GM15510 (cell line): Measurements from ENCODE around the gene COBLL1.

Experiments
- POLR2A ChIP-seq: IDR thresholded peaks from 3 replicates; pipeline ENCODE4 v1.6.1; 2011; ENCODE audit warnings: borderline replicate concordance; ENCODE audit not compliant: insufficient read length; ENCODE audit errors: extremely low read depth

Gene COBLL1, protein sequence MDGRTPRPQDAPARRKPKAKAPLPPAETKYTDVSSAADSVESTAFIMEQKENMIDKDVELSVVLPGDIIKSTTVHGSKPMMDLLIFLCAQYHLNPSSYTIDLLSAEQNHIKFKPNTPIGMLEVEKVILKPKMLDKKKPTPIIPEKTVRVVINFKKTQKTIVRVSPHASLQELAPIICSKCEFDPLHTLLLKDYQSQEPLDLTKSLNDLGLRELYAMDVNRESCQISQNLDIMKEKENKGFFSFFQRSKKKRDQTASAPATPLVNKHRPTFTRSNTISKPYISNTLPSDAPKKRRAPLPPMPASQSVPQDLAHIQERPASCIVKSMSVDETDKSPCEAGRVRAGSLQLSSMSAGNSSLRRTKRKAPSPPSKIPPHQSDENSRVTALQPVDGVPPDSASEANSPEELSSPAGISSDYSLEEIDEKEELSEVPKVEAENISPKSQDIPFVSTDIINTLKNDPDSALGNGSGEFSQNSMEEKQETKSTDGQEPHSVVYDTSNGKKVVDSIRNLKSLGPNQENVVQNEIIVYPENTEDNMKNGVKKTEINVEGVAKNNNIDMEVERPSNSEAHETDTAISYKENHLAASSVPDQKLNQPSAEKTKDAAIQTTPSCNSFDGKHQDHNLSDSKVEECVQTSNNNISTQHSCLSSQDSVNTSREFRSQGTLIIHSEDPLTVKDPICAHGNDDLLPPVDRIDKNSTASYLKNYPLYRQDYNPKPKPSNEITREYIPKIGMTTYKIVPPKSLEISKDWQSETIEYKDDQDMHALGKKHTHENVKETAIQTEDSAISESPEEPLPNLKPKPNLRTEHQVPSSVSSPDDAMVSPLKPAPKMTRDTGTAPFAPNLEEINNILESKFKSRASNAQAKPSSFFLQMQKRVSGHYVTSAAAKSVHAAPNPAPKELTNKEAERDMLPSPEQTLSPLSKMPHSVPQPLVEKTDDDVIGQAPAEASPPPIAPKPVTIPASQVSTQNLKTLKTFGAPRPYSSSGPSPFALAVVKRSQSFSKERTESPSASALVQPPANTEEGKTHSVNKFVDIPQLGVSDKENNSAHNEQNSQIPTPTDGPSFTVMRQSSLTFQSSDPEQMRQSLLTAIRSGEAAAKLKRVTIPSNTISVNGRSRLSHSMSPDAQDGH

DNA sequence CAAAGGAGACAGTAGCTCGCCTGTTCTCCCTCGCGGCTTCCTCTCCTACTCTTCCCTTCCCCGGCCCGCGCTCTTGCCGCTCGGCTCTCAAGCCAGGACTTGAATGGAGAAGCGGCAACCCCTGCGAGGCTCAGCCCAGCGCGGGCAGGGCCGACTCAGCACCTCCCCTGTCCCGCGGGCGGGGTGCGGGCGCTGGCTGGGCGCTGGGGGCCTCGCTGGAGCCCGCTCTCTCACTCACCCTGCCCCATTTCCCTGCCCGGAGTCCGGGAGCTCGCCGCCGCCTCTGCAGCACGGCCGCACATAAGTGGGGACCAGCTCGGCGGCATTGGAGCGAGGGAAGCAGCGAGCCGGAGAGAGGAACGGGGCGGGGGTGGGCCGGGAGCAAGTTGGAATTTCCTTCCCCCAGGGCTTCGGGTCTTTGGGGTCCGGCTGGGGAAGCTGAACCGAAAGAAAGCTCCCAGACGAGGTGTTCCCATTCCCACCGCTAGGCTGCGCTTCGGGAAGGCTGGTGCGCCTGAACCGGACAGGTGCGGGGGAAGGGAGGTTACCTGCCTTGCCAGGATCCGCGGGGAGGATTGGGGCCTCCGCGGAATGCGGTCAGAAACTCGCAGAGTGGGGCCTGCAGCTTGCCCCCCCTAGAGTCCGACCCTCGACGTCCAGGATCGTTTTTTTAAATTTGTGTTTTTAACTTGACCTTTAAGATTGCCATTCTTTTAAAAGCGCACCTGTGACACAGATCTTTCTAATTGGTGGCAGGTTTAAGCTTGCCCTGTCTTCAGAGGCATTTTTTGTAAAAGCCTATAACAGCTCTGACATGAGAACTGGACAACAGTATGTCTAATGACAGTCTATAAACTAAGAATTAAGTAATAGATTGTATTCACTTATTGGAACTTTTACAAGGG, at the start of gene COBLL1:
Gene COBLL1, minus strand, starts transcription at position 105 of the 905 bp plus-strand sequence. CDS start 627 bp downstream, outside the sequence.
- no peak for TF ChIP-seq POLR2A

DNA sequence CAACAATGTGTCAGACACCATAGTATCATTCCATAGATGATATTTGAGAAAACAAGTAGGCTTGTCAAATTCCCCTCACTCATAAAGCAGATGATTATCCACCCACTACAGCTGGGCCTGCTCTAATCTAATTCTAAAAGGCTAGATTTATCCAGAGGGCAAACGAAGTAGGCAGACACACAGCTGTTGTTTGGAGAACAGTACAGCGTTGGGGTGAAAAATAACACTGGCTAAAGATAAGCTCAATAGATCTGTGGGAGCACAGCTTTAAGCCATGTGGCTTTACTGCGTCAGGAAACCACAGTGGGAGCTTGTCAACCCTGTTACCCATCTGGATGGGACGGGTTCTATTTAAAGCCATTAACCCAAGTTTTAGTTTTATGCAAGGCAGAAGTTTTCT, 48.9 kb upstream of the COBLL1 start:
- no peak for TF ChIP-seq POLR2A

DNA sequence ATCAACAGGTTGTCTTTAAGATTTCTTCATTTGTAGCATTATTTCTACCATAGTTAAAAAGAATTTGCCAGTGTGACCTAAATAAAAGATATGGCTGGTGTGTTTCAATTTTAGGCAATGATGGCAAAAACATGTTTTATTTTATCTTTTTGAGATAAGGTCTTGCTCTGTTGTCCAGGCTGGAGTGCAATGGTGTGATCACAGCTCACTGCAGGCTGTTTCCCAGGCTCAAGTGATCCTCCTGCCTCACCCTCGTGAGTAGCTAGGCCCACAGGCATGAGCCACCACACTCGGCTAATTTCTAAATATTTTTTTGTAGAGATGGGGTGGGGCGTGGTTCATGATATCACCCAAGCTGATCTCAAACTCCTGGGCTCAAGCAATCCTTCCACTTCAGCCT, 47.0 kb upstream of the COBLL1 start:
- TF ChIP-seq POLR2A, result no peak

DNA sequence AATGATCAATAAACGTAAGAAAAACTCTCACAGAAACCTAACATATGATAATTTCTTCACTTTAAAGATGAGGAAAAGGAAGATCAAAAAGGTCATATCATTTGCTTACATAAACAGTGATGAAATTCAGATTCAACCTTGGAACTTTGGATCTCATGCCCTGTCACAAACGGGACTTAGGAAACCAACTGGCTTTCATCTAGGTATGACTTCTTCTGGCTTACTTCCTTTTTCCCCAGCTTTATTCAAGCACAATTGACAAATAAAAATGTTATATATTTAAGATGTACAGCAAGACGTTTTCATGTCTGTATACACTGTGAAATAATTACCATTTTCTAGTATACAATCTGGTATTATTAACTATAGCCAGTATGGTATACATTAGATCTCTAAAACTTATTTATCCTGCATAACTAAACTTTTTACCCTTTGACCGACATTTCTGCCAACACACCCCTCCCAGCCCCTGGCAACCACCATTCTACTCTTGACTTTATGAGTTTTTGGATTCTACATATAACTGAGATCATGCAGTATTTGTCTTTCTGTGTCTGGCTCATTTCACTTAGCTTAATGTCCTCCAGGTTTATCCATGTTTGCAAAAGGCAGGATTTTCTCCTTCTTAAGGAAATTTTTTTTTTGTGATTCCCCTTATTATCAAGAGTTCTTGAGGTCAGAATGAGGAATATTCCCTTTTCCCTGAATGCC, 46.0 kb upstream of the COBLL1 start:
- no peak for TF ChIP-seq POLR2A

DNA sequence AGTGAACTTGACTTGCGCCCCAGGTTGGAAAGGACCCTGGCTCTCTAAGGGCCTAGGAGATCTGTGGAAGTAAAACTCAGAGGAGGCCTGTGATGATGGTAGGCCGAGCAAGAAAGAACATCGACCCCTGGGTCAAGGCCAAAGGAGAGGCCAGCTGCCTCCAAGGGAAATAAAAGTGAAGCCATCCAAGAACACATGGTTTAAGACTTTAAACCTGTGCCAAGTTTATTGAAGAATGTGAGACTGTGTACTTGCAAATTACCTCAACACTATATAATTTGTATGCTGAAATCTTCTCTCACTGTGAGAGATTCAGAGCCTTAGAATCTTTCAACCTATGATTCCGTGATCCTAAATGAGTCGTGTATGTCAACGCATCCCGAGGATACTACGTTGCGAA, 40.7 kb upstream of the COBLL1 start:
- no peak for TF ChIP-seq POLR2A

DNA sequence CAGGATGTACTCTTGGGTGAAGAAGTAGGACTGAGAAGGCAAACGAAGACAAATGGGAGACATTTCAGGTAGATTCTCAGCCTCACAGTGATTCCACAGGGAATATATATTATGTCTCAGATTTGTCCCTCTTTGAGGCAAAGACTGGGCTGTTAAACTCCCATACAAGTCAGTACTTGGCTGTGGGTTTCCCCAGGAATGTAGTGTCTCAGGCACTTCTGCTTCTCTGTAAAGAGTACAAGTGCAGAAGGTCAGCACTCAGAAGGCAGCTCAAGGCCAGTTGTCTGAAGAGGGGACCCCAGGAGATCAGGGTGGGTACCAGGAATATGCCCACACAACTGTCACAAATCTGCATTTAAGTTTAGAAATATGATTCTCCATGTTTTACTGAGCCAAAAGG, 39.9 kb upstream of the COBLL1 start:
- TF ChIP-seq POLR2A, result no peak

DNA sequence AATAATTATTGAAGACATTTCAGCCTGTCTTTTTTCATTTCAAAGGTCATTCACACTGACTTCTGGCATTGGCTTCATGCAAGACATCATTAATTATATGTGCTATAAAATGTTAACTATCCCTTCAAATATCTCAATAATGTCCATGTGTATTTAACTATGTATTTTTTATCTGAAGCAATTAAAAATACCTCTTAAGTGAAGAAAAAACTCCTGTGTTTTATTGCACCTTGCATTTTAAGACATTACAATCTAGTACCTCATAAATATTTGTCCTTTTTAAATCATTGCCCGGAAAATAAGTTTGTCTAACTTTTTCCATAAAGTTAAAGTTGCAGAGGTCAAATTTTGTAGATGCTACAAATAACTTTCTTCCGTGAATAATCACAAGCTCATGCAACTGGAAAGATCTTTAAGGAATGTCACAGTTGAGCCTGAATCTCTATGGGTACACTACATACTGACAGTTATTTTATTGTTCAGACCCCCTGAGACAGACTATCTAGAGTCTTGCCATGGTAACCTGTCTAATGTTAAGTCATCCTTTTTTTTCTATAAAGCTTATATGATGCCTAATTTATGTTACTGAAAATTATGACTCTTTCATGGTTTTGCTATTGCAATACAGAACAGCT, 38.4 kb upstream of the COBLL1 start:
- TF ChIP-seq POLR2A, result no peak

DNA sequence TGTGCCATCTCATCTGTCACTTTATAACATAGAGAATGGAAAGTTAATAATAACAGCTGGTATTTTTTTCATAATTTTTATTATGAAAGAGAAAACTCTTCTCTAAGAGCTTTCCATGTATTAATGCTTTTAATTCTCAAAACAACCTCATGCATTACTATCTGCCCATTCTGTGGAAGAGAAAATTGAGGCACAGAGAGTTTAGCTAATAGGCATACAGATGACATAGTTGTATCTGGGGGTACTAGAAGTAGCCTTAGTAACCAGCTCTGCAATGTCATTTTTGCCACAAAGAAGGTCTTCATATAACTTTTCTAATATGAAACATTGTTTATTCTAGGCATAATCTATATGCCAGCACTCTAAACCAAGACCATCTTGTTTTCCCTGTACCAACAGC, 36.3 kb upstream of the COBLL1 start:
- TF ChIP-seq POLR2A, result no peak

DNA sequence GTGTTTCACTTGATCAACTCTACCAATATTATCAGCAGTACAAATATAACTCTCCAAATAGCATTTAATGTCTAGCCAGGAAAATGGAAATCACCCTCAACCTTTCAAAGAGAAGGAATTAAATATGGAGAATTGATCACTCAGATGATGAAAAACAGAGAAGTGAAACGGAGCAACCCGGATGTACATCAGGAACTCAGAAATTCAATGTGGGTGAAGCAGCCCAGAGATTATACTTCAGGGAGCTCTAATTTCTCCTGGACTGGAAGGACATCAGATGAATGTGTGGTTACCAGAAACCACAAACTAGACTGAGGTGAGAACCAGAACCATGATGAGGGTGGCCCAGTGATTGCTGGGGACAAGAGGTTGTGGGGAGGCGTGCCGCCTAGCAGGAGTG, 35.5 kb upstream of the COBLL1 start:
- TF ChIP-seq POLR2A, result no peak

DNA sequence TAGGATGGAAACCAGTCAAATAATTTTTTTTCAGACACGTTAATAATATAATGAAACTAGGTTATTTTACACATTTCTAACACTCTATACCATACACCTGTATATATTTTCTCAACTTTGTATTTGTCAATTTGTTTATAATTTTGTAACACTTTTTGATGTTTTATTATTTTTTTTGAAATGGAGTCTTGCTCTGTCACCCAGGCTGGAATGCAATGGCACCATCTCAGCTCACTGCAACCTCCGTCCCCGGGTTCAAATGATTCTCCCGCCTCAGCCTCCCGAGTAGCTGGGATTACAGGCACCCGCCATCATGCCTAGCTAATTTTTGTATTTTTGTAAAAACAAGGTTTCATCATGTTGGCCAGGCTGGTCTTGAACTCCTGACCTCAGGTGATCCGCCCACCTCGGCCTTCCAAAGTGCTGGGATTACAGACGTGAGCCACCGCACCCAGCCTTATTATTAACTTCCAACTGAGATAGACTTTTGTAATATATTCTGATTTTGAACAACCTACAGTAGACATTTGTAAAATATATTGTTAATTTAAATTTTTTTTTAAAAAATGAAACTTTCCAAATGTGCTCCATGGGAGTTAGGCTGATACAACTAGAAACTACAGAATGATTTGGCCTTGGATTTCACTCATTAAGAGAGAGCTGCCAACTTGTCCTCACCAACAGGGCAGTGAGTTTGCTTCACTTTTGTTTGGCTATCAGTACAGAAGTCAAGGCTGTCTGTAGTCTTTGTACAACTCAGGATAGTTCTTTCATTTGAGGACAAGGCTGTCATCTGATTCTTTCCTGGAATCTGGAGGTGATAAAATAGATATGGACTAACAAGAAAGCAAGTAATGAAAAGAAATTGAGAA, 33.9 kb upstream of the COBLL1 start:
- no peak for TF ChIP-seq POLR2A

DNA sequence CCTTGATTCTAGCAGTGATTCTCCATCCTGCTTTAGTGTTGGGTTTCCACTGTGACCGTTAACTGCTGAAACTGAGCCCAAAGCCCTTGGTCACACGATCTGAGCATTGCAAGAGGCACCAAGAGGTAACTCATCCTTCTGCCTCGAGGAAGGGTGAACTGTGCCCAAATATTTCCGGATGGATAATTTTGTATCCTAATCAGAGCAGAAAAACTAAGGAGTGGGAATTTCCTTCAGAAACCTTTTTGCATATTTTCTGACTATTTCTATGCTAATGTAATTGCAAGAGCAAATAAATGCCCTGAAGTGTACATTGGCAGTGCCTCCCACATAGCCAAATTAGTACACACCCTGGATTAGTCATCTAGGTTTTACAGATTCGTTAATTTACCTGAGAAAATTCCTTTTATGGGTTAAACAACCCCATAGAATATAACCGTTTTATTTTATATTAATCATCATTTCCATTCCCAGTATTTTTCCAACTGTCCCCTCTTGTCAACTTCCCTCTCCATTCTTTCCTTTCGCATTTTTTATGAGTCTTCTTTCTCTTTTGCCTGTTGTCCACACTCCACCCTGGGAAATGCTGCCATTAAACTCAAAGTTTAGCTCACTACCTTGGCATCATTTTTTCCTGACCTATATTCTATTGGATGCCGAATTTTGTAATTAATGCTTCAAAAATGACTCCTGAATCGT, 31.7 kb upstream of the COBLL1 start:
- no peak for TF ChIP-seq POLR2A

DNA sequence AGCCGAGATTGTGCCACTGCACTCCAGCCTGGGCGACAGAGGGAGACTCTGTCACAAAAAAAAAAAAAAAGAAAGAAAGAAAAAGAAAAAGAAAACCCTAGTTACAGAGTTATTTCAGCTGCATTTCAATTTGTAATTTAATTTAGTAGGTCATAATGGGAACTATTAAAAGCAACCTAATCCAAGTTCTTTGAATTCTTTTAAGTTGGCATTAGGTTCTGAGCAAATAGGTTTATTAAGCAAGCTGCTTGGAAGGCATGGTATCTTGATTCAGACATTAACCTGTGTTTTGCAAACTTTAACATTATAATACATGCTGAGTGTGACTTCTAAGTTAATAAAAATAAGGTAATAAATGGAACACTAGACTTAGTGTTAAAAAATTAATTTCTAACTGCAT, 29.8 kb upstream of the COBLL1 start:
- TF ChIP-seq POLR2A, result no peak

DNA sequence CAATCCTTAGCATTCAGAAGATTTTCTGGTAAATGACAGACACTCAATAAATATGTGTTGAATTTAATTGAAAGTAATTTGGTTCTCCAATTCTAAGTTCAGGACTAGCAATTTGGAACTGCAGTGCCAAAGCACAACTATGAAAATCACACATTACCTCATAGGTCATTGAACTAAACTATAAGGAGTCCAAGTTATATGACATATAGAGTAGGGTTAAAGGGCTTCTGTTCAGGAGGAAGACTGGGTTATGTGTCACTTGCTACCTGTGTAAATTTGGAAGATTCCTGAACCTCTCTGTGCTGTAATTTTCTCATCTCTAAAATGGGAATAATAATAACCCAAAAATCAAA, 27.8 kb upstream of the COBLL1 start:
- no peak for TF ChIP-seq POLR2A
